ENCODE data around the gene ZNF474.

DNA sequence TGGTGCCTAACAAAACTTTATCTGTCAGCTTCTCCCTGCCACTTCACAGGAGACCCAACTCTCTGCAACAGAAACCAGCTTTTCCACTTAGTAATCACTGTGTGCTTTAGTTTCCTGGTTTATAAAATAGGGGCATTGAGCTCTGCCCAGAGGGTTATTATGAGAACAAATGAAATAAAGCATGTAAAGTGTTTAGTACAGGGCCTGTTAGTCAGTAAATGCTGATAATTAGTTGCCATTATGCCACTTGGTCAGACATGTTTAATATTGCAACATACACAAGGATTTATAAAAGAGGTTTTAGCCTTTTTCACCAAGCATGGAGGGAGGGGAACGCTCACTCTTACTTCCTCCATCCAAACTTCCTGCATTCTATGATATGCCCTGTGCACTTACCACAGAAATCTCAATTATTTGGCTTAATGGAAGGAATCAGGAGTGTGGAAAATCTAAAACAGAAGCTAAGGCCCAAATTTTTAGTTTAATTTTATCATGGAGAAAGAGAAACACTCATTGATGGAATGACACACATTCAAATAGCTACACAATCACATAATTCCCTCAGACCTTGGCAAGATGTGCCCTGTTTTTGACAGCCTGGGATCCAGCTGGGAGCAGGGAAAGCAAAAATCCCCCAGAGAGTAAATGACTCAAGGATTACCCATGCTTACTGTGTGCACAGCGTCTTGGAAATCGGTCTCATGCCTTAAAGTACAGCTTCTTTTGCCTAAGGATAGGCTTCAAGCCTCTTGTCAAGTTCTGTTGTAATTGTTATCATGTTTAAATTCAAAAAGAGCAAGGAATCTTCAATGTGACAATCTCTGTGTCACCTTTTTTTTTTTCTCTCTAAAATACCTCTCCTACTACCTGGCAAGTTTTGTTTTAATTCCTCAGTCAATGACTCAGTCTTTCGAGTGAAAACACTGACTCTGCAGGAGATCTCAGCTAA, 34.0 kb downstream of the ZNF474 start:
- TF ChIP-seq, protein P1, sequence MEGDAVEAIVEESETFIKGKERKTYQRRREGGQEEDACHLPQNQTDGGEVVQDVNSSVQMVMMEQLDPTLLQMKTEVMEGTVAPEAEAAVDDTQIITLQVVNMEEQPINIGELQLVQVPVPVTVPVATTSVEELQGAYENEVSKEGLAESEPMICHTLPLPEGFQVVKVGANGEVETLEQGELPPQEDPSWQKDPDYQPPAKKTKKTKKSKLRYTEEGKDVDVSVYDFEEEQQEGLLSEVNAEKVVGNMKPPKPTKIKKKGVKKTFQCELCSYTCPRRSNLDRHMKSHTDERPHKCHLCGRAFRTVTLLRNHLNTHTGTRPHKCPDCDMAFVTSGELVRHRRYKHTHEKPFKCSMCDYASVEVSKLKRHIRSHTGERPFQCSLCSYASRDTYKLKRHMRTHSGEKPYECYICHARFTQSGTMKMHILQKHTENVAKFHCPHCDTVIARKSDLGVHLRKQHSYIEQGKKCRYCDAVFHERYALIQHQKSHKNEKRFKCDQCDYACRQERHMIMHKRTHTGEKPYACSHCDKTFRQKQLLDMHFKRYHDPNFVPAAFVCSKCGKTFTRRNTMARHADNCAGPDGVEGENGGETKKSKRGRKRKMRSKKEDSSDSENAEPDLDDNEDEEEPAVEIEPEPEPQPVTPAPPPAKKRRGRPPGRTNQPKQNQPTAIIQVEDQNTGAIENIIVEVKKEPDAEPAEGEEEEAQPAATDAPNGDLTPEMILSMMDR (IDR thresholded peaks at IDR 0.05; ENCODE audit: insufficient read depth, low read depth, low read length): no peak
- TF ChIP-seq EZH2 (IDR thresholded peaks at IDR 0.05; ENCODE audit: insufficient read depth, low read length): no peak

All from astrocyte (in vitro differentiated cells and primary cell).